Panc1 (cell line): ENCODE results near the gene LDLRAD4. TPM values are rescaled to one million over a fixed set of nuclear protein-coding genes. Genes with fewer than 3 reads are reported as not detected.

ENCODE experiments used
- ATAC-seq: fragments of 200-7000 bp; cut with Tn5 transposase; 2 replicates; pipeline ENCODE4 v1.9.1; 2020; ENCODE audit warnings: mild to moderate bottlenecking, moderate library complexity
- BruUV-seq: library from RNA; stranded (reverse); fragments of 400-500 nt; replicated peaks from 2 replicates; lab custom pipeline; 2021; lab: Mats Ljungman, UMichigan
- CTCF ChIA-PET: fragments of 300-600 bp; sonication (Branson Sonifier 250); formaldehyde crosslinking; loops from one replicate; lab custom pipeline; 2022; ENCODE audit warnings: antibody characterized with exemption; lab: Charles Lee
- POLR2A ChIA-PET: fragments of 300-600 bp; sonication (Branson Sonifier 250); formaldehyde crosslinking; loops from one replicate; lab custom pipeline; 2022; ENCODE audit warnings: antibody characterized with exemption; lab: Charles Lee
- DNase-seq: peaks from one replicate; pipeline ENCODE4 v3.0.0-alpha.2; 2010; ENCODE audit warnings: low read depth, low spot score
- H3K27ac ChIP-seq: 2 replicates; pipeline ENCODE4 v1.5.1; 2011; ENCODE audit warnings: mild to moderate bottlenecking, low read length, inconsistent platforms
- H3K27me3 ChIP-seq: fragments of 200-500 bp; sonication (Bioruptor generic); 2 replicates; pipeline ENCODE4 v1.6.0; 2014; ENCODE audit warnings: low read length, inconsistent platforms; ENCODE audit not compliant: control insufficient read depth, insufficient read depth
- H3K36me3 ChIP-seq: fragments of 200-500 bp; sonication (Bioruptor generic); 2 replicates; pipeline ENCODE4 v1.5.1; 2014; ENCODE audit warnings: inconsistent platforms, mild to moderate bottlenecking, low read length, moderate library complexity; ENCODE audit not compliant: control insufficient read depth, insufficient read depth
- H3K4me1 ChIP-seq: 2 replicates; pipeline ENCODE4 v1.5.1; 2011; ENCODE audit warnings: inconsistent platforms, mild to moderate bottlenecking, low read length, moderate library complexity; ENCODE audit not compliant: control insufficient read depth, insufficient read depth
- H3K4me3 ChIP-seq, 2 experiments: 2 replicates each; pipeline ENCODE4 v1.5.1; 2011 to 2012; ENCODE audit warnings: low read depth in 2 of 2, low read length in 2 of 2, mild to moderate bottlenecking in 2 of 2, inconsistent platforms in 1 of 2, moderate library complexity in 1 of 2
- H3K9me3 ChIP-seq: fragments of 200-500 bp; sonication (Bioruptor generic); 2 replicates; pipeline ENCODE4 v1.5.1; 2014; ENCODE audit warnings: low read depth, mild to moderate bottlenecking, inconsistent platforms, low read length, moderate library complexity; ENCODE audit not compliant: control insufficient read depth, insufficient read depth
- POLR2AphosphoS5 ChIP-seq: IDR thresholded peaks from 2 replicates; pipeline ENCODE4 v1.6.1; 2012; ENCODE audit warnings: mild to moderate bottlenecking, low read depth, low read length, moderate library complexity
- SIN3A ChIP-seq: IDR thresholded peaks from 2 replicates; pipeline ENCODE4 v1.6.1; 2012; ENCODE audit warnings: low read depth, mild to moderate bottlenecking, low read length, moderate library complexity, borderline replicate concordance; ENCODE audit not compliant: insufficient read depth
- TCF7L2 ChIP-seq: IDR thresholded peaks from 2 replicates; pipeline ENCODE4 v1.6.1; 2011; ENCODE audit warnings: mild to moderate bottlenecking, low read depth, low read length, inconsistent platforms
- in situ Hi-C: cut with HindIII; loops from 2 replicates; pipeline ENCODE4 v1.10.0; 2016; ENCODE audit warnings: low sequenced_read_pairs, low pct_unique_long_range_greater_than_20kb
- intact Hi-C: fragments of 100-400 bp; cut with micrococcal nuclease; formaldehyde crosslinking; loops from one replicate; pipeline ENCODE4 v1.10.0; 2022; ENCODE audit not compliant: unreplicated experiment
- total RNA-seq: library from RNA; stranded (reverse); gene quantifications from one replicate; pipeline ENCODE4 v1.2.1, GENCODE V29; 2021; ENCODE audit not compliant: unreplicated experiment
- TF ChIP-seq, protein P1 (sequence below), 2 experiments: IDR thresholded peaks; 2 replicates each; pipeline ENCODE4 v1.6.1; 2011 to 2012; ENCODE audit warnings: low read depth in 2 of 2, control low read depth in 1 of 2, low read length in 1 of 2, mild to moderate bottlenecking in 1 of 2, moderate library complexity in 1 of 2; ENCODE audit not compliant: insufficient read depth in 1 of 2
- TF ChIP-seq, protein P2 (sequence below): fragments of 450-650 bp; IDR thresholded peaks from 2 replicates; pipeline ENCODE4 v1.5.1; 2017; ENCODE audit warnings: mild to moderate bottlenecking

LDLRAD4 gene
- total RNA-seq, 1 experiment from 2014 or later: 0.28 TPM

DNA sequence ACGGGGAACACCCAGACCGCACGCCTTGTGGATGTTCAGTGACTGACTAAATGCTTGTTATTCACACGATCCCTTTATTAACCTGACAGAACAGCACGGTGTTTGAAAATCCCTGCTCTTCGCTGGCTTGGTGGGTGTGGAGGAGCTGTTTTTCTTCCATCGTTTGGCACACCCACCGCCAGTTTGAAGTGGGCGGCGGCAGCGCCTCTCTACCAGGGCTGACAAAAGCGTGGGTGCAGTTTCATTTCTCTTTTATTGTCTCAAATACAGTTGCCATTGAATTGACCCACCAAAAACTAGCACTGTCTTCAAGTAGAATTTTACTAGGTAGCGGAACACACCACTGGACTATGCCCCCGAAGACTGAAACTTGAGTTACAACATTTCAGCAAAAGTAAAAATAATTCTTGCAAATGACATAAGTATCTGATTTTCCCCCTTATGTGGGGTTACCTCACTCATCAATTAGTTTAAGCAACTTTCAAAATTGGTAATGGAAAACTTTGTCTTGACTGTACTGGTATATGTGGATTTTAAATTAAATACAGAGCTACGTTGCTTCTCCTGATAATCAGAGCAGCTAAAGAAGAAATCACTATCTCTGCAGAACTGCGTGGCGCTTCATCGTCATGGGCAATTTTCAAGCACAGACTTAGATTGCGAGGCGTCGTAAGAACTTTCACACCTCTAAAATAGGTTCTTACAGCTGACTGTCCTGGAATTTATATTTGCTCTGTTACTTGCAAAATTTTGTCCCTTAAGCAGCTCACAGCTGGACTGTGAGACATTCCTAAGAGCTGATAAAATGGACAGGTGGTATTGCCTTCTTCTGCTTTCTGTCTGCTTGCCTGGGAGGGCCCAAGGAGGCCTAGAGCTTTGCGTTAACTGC lies 60.9 kb downstream of the LDLRAD4 start:
- in situ Hi-C loops (no loop called here), intact Hi-C loops (no loop called here)
- no peak for ATAC-seq
- TF ChIP-seq POLR2AphosphoS5: no peak
- TF ChIP-seq, protein P1, sequence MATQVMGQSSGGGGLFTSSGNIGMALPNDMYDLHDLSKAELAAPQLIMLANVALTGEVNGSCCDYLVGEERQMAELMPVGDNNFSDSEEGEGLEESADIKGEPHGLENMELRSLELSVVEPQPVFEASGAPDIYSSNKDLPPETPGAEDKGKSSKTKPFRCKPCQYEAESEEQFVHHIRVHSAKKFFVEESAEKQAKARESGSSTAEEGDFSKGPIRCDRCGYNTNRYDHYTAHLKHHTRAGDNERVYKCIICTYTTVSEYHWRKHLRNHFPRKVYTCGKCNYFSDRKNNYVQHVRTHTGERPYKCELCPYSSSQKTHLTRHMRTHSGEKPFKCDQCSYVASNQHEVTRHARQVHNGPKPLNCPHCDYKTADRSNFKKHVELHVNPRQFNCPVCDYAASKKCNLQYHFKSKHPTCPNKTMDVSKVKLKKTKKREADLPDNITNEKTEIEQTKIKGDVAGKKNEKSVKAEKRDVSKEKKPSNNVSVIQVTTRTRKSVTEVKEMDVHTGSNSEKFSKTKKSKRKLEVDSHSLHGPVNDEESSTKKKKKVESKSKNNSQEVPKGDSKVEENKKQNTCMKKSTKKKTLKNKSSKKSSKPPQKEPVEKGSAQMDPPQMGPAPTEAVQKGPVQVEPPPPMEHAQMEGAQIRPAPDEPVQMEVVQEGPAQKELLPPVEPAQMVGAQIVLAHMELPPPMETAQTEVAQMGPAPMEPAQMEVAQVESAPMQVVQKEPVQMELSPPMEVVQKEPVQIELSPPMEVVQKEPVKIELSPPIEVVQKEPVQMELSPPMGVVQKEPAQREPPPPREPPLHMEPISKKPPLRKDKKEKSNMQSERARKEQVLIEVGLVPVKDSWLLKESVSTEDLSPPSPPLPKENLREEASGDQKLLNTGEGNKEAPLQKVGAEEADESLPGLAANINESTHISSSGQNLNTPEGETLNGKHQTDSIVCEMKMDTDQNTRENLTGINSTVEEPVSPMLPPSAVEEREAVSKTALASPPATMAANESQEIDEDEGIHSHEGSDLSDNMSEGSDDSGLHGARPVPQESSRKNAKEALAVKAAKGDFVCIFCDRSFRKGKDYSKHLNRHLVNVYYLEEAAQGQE (IDR thresholded peaks at IDR 0.05; ENCODE audit: insufficient read depth in 1 of 2, low read depth in 2 of 2, low read length in 1 of 2): no peak
- no peak for TF ChIP-seq SIN3A
- TF ChIP-seq TCF7L2: no peak
- TF ChIP-seq, protein P2, sequence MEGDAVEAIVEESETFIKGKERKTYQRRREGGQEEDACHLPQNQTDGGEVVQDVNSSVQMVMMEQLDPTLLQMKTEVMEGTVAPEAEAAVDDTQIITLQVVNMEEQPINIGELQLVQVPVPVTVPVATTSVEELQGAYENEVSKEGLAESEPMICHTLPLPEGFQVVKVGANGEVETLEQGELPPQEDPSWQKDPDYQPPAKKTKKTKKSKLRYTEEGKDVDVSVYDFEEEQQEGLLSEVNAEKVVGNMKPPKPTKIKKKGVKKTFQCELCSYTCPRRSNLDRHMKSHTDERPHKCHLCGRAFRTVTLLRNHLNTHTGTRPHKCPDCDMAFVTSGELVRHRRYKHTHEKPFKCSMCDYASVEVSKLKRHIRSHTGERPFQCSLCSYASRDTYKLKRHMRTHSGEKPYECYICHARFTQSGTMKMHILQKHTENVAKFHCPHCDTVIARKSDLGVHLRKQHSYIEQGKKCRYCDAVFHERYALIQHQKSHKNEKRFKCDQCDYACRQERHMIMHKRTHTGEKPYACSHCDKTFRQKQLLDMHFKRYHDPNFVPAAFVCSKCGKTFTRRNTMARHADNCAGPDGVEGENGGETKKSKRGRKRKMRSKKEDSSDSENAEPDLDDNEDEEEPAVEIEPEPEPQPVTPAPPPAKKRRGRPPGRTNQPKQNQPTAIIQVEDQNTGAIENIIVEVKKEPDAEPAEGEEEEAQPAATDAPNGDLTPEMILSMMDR: no peak
- BruUV-seq: no TSS peak
- DNase-seq: no peak
- Histone ChIP-seq H3K4me1 (no peaks in the 10 kb centered on the region), H3K4me3 (no peak overlapping the region), H3K36me3 (no peaks in the 10 kb centered on the region), H3K9me3 (no peaks in the 10 kb centered on the region), H3K27ac (no peak overlapping the region), H3K27me3 (no peaks in the 10 kb centered on the region; the same call in 1 of the 2 replicates)
- CTCF ChIA-PET: no interaction called here
- POLR2A ChIA-PET: no interaction called here

DNA sequence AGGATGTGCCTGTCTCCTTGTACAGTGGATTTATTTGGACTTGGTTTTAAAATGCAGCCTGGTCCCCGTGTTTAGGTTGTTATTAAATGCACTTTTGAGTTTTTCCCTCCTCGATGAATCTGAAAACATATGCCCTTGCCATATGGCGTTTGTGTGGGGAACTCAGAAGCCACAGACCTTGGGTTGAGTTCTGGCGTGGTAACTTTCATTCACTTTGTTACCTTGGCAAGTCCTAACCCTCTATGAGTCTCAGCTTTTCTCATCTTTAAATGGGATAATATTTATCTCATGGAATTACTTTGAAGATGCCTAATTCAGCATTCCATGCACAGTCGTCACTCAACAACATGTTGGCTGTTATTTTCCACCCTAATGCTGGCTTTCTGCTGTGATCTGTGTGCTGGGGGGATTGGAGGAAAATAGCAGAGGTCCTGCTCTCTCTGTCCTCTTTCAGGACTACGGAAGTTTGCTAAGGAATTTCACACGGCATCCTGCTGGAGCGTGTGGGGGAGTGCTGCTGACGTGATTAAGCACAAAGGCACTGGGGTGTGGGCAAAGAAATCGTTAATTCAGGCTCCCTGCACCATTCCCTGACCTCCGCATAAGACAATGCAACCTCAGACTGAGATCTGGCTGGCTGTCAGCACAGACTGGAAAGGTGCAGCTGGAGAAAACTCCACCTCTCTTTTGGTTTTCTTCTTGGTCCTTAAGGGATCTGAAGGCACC lies 61.7 kb downstream of the LDLRAD4 start:
- POLR2A ChIA-PET: no interaction called here
- intact Hi-C loops (no loop called here), in situ Hi-C loops (no loop called here)
- Histone ChIP-seq H3K4me3 (no peak overlapping the region), H3K36me3 (no peaks in the 10 kb centered on the region), H3K9me3 (no peaks in the 10 kb centered on the region), H3K27me3 (no peaks in the 10 kb centered on the region; the same call in 1 of the 2 replicates), H3K27ac (no peak overlapping the region), H3K4me1 (no peaks in the 10 kb centered on the region)
- TF ChIP-seq, protein P1 (IDR thresholded peaks at IDR 0.05; ENCODE audit: insufficient read depth in 1 of 2, low read depth in 2 of 2, low read length in 1 of 2): no peak
- TF ChIP-seq SIN3A: no peak
- no peak for TF ChIP-seq POLR2AphosphoS5
- TF ChIP-seq TCF7L2: no peak
- TF ChIP-seq, protein P2: no peak
- CTCF ChIA-PET: no interaction called here
- DNase-seq: no peak
- no peak for ATAC-seq
- BruUV-seq: no TSS peak
